GM19240 (cell line): ENCODE measurements around the gene ADRA1B.

ENCODE experiments used
- DNase-seq: peaks from one replicate; pipeline ENCODE4 v3.0.0; 2011; ENCODE audit warnings: low spot score; ENCODE audit not compliant: insufficient read length

ADRA1B gene

GRCh38 chr5:159901308-159901707, 15.0 kb upstream of the ADRA1B start:
- no peak for DNase-seq

DNA sequence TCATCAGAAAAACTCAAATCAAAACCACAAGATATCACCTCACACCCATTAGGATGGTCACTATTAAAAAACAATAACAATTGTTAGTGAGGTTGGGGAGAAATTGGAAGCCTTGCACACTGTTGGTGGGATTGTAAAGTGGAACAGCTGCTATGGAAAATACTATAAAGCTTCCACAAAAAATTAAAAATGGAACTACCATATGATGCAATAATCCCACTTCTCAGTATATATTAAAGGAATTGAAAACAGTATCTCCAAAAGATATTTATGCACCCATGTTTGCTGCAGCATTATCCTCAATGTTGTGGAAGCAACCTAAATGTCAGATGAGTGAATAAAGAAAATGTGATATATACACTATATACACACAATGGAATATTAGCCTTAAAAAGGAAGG, 14.5 kb upstream of the ADRA1B start:
- no peak for DNase-seq

DNA sequence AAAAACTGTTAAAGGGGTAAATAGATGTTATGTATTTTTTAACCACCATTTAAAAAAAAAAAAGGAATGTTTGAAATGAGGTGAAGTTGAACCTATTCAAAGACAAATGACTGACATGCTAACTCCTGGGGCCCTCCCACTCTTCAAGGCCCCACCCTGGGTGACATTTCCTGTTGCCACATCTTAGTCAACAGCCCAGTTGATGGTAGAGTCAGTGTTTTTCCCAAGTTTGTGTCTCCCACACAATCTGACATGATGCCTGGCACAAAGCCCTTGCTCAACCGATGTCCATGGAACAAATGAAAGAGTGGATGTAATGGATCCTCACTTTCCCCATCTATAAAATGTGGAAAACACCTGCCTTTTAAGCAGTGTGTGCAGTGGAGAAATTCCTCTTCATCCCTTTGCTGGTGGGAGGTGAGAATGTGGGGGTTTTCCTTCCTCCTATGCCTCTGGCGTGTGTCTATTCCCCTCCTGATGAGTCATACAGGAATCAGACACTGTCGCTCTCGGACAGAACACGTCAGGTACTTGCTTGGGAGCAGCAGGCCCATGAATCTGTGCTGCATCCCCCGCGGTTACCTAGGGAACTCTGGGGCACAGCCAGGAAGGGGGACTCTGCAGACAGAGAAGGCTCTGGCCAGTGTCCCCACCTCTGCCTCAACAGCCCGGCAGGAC, 13.7 kb upstream of the ADRA1B start:
- DNase-seq = no peak

DNA sequence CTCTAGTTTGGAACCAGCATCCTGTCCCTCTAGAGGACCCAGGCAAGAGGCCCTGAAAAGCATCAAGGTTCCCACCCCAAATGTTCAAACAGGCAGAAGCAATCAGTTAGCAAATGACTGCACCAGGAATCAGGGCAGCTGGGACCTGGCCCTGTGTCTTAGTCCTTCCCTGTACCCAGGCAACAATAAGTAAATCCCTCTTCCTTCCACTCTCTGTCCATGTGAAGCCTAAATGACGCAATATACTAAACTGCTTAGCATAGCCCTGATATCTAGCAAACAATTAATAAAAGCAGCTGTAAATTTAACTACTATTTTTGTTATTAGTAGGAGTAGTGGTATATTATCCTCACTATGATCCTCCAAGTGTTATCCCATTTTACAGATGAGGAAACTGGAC, 13.2 kb upstream of the ADRA1B start:
- DNase-seq = no peak

DNA sequence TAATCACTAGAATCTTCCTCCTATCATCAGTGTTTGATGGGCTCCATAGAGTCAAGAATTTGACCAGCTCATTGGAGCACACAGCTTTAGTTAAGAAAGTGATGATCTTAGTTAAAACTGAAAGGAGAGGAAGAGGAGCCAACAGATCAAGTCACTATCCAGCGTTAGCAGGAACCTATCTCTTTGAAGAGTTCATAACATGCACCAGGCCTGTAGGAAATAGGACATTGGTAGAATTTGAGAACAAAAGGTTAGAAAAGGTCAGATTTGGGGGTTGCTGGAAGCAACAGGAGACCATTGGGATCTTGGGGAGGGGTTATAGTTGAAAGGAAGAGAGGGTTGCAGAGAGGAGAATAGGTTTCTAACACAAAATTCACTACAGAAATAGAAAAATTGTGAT, 11.4 kb upstream of the ADRA1B start:
- DNase-seq = no peak

DNA sequence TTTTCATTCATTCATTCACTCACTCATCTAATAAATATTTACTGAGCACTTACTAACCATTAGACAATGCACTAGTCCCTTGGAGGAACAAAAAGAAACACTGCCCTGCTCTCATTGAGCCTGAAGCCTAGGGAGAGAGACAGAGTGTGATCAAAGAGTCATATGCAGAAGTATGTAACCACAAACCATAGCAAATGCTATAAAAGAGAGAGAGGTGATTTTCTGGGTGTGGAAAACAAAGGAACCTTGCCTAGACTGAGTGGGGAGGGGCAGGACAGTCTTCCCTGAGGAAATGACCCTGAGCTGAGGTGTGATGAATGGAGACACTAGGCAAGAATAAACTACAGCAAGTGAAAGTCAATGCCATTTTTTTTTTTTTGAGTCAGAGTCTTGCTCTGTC, 10.8 kb upstream of the ADRA1B start:
- DNase-seq = no peak

- DNase-seq = no peak
Observed at GRCh38 chr5:159906463-159906862, 9.8 kb upstream of the ADRA1B start.

DNA sequence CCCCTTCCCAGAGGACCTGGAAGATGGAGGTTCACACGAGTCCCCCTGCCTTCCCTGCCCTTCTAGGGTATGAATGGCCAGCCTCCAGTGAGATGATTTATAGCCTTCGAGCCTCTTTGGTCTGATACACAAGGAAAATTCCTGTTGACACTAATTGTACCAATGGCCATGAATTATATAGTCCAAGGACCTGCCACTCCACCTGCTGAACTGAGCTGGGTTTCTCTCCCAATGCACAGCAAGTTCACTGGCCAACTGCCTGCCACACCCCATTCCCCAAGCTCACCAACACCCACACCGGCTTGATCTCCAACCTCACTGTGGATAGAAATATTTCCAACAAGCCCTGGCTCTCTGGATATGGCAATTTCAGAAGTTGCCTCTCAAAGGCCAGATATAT, 9.3 kb upstream of the ADRA1B start:
- no peak for DNase-seq

- no peak for DNase-seq
Observed at GRCh38 chr5:159907689-159908590, 8.3 kb upstream of the ADRA1B start.

- DNase-seq = no peak
Observed at GRCh38 chr5:159908591-159908940, 7.7 kb upstream of the ADRA1B start.

GRCh38 chr5:159909126-159909525, 7.2 kb upstream of the ADRA1B start:
- DNase-seq = no peak

DNA sequence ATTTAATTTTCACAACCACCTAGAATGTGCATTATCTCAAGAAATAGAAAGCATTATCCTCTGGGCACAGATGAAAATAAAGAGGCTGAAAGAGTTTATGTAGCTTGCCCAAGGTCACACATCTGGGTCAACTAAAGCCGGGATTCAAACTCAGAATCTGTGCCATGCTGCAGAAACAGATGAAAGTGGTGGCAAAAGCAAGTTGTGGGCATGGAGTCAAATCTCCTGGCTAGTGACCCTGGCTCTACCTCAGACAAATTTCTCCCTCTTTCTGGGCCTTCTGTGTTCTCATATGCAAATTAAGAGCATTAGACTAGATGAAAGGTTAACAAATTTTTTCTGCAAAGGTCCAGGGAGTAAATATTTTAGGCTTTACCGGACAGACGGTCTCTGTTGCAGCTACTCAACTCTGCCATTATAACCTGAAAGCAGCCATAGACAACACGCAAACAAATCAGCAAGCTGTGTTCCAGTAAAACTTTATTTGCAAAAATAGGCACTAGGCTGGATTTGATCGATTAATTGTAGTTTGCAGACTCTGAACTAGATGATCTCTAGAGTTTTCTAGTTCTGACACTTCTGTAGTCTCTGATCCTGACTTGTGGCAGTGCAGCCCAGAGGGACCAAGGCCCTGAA, 6.0 kb upstream of the ADRA1B start:
- DNase-seq = no peak

- DNase-seq = no peak
Observed at GRCh38 chr5:159910843-159911229, 5.4 kb upstream of the ADRA1B start.

GRCh38 chr5:159911349-159911748, 4.9 kb upstream of the ADRA1B start:
- DNase-seq = no peak

DNA sequence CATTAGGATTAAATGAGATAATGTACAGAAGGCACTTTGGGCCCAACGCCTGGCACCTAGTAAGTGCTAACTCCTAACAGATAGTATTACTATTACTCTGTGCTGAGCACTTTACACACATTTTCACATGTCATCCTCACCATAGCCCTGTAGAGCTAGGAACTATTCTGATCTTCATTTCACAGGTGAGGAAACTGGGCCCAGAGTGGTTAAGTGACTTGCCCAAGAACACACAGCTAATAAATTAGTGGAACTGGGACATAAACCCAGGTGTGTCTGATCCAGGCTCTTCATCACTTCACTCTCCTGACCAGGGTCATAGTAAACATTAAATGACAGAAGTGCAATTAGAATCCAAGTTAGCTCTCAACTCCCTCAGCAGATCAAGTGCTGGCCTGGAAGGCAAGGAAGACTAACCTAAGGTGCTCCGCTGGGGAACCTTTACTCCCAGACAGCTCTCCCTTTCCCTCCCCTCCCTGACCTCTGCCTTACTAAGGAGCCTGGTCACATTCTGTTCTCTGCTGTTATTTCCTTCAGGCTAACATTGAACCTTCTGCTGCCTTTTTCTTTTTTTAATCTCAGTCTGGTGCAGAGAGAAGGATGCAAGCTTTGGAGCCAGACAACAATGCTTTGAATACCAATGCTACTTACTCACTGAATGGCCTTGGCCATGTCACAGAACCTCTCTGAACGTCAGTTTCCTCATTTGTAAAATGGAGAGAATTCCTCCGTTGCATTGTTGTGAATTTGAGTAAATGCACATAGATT, 4.1 kb upstream of the ADRA1B start:
- no peak for DNase-seq

- no peak for DNase-seq
Observed at GRCh38 chr5:159913048-159913447, 3.2 kb upstream of the ADRA1B start.

DNA sequence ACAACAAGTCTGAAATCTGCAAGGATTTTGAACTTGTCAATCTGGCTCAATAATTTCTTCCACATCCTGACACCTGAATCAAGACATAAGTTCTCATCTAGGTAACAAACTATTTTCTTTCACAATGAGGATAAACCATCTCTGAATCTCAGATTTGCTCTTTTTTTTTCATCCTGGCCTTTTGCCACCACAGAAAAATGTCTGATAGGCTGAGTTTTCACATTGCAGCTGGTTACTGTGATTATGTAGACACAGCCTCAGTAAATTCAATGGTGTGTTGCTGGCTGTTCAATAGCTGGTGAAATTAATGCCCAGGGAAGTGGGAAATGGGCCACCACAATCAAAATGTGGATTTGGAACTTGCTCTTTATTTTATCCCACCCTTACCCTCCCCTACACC, 2.8 kb upstream of the ADRA1B start:
- no peak for DNase-seq

- DNase-seq = no peak
Observed at GRCh38 chr5:159916841-159917761, 819 bp downstream of the ADRA1B start.

DNA sequence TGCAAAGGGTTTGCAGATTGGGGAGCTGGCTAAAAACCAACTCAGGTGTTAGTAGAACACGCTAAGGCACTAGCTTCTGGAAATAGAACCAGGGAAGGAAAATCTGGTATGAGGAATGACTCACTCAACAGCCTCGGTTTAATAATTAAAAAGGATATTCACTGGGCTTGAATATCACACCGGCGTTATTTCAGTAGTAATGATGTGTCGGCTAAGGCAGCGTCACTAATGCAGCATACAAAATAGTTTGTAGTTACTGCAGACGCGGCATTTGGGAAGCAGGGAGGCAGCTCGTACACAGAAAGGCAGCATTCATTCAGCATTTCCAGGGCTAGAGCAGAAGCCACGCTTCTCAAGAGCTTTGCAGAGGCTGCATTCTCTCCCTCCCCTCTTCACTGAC, 1.7 kb downstream of the ADRA1B start:
- no peak for DNase-seq

GRCh38 chr5:159921721-159922120, 5.4 kb downstream of the ADRA1B start:
- DNase-seq = no peak

GRCh38 chr5:159923008-159923407, 6.7 kb downstream of the ADRA1B start:
- no peak for DNase-seq
